NCI-H1105 (cell line): Measurements from ENCODE around the gene SNAI1.
"Not testable (repeated sequence)": the region's sequence is repeated elsewhere in the genome, so short reads cannot be mapped to it uniquely, and the experiment has no call there.

Source experiments
- DNase-seq: peaks from one replicate; lab custom pipeline; 2025; lab: John Stamatoyannopoulos, UW

The SNAI1 gene

DNA sequence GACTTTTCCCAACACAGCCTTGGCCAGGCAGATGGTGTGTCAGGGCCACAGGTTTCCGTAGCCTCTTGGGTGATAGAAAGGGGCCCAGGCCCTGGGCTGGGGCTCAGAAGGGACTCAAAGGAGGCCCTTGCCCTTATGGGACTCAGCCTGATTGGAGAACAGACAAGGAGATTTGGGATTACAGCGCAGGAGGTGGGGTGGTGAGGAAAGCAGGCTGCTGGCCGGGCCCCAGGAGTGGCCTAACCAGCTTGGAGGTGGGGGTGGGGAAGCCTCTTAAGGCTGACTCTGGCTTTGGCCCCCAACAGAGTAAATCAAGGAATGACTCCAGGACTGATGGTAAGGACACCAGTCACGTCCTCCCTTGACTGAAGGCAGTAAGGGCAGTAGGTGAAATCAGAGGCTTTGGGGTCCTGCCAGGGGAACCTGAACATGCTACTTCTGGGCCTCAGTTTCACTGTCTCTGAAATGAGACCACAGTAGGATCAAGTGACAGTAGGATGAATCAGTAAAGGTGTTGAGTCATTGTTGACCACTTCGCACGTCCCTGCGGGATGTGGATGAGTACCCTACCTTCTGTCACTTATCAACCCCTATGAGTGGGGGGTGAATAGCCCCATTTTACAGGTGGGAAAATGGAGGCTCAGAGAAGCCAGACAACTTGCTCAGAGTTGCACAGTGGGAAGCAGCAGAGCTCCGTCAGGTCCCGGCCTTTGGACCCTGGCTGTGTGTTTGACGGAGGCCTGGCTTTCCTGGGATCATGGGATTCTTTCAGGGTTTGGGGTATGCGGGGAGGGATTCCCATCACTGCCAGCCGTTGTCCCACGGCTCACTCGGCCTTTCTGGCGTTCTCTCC lies 4.5 kb downstream of the SNAI1 start:
- DNase-seq: no peak

GRCh38 chr20:49987868-49988690 lies 5.3 kb downstream of the SNAI1 start:
- no peak for DNase-seq

DNA sequence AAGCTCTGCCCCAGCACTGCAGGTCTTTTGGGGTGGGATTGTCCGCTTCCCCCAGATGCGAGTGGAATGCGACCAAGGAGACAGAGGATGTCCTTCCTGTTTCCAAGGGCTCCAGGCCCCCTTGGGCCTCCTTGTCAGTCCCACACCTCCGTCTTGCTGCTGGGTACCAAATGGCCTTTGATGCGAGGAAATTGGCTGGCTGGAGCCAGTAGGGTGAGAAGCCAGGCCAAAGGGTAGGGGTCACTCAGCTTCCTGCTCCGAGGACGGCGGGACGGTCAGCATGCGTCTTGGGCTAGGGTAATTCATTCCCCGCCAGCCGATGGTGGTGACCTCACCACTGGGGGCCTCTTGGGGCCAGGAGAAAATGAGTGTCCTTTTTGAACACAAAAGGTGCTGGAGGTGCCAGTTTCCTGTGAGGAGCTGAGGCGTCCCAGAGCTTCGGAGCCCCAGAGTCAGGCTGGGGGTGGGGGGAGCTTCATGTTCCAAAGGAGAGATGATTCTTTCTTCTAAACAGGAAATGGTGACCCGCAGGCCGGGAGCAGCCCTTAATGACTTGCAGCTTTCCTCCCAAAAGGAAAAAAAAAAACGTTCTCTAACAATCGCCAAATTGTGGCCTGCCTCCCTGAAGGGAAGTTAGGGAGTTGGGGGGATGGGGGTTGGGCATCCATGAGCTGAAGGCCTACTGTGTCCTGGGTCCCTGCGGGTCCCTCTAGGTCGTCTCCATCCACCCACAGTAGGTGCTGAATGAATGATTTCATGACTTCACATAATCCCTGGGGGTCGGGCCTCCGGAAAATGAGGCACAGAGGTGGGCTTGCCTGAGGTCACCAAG lies 6.7 kb downstream of the SNAI1 start:
- no peak for DNase-seq

GRCh38 chr20:49990271-49990720 lies 7.5 kb downstream of the SNAI1 start:
- no peak for DNase-seq

GRCh38 chr20:49993301-49993751 lies 10.5 kb downstream of the SNAI1 start:
- no peak for DNase-seq

DNA sequence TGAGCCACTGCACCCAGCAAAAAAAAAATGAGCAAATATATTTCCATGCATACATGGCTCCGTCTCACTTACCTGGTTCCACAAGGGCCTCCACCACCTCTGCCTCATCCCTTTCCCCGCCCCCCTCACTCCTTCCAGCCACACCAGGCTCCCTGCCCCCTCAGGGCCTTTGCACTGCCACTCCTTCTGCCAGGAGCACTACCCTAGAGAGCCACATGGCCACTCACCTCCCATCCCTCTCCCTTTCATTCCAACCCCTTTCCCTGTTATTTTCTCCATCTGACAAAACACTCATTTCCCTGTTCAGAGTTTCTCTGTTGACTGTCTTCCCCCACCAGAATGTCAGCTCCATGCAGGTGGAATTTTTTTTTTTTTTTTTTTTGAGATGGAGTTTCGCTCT lies 12.8 kb downstream of the SNAI1 start:
- no peak for DNase-seq

- not testable (repeated sequence) for DNase-seq
Measured at GRCh38 chr20:49998478-49999188, 15.9 kb downstream of the SNAI1 start.

DNA sequence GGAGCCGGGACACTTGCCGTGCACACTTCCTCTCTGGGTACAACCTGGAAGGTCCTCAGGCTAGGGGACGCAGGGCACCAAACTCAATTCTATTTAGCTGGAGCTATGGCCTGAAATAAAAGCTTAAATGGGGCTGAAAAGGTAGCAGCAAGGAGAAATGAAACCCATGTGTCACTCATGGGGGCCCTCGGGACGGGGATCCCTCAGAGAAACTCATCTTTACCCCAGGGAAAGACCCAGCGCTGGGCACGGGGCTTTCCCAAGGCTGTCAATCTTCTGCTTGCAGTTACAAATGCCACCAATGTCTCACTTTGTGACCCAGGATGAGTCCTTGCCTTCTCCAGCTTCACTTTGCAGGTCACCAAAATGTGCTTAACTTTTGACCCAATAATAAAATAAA lies 16.5 kb downstream of the SNAI1 start:
- DNase-seq: no peak

GRCh38 chr20:50000548-50001222 lies 17.9 kb downstream of the SNAI1 start:
- not testable (repeated sequence) for DNase-seq

DNA sequence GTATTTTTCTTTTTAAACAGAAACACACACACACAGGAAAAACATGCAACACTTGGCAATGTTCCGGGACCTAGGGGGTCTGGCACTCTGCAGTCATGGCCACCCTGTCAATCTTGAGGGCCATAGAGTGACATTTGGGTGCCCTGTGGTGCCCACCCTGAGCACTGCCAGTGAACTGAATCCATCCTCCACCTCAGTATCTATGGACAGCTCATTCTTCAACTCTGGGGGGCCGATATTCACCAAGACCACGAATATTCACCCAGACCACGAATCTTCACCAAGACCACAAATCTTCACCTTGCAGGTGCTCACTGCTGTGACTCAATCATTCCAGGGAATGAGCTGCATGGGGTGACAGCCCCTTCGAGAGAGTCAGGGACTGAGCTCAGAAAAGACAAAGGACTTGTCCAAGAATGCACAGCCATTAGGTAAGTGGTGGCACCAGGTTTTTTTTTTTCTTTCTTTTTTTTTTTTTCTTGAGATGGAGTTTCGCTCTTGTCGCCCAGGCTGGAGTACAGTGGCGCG lies 19.1 kb downstream of the SNAI1 start:
- no peak for DNase-seq

- DNase-seq: no peak
Measured at GRCh38 chr20:50003253-50003656, 20.5 kb downstream of the SNAI1 start.

DNA sequence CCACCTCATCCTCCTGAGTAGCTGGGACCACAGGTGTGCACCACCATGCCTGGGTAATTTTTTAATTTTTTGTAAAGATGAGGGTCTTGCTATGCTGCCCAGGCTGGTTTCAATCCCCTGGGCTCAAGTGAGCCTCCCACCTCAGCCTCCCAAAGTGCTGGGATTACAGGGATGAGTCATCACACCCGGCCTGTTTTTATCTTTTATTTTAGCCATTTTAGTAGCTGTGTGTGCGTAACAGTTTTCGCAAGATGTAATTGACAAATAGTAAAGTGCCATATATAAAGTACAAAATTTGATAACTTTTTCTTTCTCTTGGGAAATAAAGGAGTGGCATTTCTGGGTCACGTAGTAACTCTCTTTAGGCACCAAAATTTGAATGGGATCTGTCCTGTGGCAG lies 21.4 kb downstream of the SNAI1 start:
- DNase-seq: no peak

GRCh38 chr20:50005471-50005981 lies 22.7 kb downstream of the SNAI1 start:
- DNase-seq: no peak

GRCh38 chr20:50007369-50007768 lies 24.6 kb downstream of the SNAI1 start:
- DNase-seq: no peak

DNA sequence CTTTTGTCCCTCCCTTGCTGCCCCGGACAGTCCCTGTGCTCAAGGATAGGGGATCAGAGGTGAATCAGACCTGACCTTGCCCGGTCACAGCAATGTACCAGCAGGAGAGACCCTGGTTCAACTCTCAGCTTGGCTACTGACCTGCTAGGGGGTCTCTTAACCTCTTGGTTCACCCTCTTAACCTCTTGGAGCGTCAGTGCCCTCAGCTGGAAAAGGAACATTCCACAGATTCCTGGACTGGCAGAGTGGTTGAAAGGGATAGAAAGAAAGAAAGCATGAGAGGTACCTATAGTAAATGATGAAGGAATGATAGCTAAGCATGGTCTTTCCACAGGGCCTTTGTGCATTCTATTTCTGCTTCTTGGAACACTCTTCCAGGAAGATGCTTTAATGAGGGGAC lies 25.2 kb downstream of the SNAI1 start:
- no peak for DNase-seq

DNA sequence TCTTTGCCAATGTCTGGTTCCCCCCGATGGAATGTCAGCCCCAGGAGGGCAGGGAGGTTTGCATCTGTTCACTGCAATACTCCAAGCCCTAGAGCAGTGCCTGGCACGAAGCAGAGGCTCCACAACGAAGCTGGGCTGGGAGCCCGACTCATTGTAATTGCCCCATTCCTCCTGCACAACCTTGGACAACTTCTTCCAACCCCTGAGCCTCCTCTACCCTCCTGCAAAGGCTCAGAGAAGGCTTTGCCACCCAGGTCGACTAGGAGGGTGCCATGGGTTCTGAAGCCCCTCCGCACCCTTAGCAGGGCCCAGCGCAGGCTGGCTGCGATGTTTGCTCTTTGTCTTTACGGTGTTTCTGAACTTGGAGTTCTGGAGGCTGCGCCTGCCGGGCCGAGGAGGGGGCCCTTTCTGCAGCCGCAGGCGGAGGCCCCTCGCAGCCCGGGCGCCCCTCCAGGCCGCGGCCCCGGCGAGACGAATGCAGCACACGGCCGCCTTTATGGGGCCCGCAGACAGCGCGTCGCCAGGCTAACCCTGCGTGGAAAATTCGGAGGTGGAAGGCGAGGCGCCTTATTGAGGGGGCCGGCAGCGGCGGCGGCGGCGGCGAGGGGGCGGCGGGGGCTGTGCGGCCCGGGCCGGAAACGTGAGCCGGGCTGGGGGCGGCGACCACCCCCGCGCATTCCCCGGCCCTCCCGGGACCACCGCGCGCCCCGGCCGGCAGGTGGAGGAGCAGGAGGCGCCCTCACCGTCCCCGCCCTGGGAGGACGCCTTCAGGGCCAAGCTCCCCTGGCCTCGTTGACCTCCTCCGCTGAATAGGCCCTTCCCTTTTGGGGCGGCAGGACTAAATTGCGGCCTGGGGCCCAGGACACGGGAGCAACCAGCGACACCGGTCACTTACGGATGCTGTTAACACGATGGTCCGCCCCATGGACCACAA lies 27.0 kb downstream of the SNAI1 start:
- DNase-seq: no peak

DNA sequence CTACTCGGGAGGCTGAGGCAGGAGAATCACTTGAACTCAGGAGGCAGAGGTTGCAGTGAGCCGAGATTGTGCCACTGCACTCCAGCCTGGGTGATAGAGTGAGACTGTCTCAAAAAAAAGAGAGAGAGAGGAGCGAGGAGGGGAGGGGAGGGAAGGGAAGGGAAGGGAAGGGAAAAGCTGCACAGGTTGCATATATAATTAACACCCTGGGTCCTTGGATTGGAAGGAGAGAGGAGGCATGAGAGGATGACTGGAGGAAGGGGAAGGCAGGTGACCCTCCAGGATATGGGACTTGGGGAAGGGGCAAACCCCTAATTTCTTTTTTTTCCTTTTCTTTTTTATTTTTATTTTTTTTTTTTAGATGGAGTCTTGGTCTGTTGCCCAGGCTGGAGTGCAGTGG lies 28.8 kb downstream of the SNAI1 start:
- not testable (repeated sequence) for DNase-seq

DNA sequence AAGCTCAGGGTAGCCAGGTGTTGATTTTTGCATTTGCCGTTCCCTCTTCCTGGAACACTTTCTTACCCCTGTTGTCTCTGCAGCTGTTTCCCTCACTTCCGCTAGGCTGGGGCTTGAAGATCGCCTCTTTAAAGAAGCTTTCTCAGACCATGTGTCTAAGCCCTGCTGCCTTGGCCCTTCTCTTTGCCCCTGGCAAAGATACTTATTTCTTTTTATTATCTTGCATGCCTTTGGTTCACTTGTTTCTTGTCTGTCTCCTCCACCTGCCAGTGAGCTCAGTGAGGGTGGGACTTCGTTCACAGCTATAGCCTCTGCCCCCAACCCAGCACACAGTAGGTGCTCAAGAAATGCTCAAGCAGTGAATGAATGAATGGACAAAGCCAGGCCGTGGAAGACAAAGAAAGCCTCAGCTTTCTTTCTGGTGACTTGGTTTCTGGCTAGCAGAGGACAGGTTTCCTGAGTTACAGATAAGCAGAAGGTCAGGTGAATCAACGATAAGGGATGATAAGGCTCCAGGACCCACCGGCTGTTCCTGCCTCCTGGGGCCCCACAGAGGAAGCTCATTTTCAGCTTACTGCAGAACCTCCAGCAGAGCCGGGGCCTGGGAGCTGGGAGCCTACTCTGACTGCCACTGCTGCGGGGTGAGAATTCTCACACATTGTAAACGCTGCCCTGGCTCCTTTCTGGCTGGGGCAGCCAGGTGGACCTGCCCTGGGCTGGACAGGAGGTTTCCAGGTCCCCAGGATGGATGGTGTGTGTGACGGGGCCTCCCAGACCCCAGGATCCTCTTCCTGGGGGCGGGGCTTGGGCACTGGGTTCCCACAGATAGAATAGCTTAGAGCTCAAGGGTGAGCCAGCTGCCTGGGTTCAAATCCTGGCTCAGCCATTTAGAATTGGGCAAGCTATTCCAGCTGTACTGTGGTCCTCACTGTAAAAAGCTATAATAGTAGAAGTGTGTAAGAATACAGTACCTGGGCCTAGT lies 29.8 kb downstream of the SNAI1 start:
- no peak for DNase-seq
